Liver (tissue), 9 donors: ENCODE results near the gene ACSF2. TPM values are rescaled to one million over a fixed set of nuclear protein-coding genes. Genes with fewer than 3 reads are reported as not detected.

Experiments
- DNase-seq: peaks from one replicate; pipeline ENCODE4 v3.0.0-alpha.2; 2017; ENCODE audit warnings: low spot score
- H3K27ac ChIP-seq, 2 donors: one replicate each; pipeline ENCODE4 v1.7.0; 2013; ENCODE audit warnings: inconsistent platforms in 2 of 2, low read length in 2 of 2, control low read depth in 1 of 2, low read depth in 1 of 2, mild to moderate bottlenecking in 1 of 2
- H3K27me3 ChIP-seq, 4 donors: one replicate each; pipeline versions ENCODE4 v1.6.1 to v1.7.0; 2013; ENCODE audit warnings: low read length in 3 of 4, inconsistent platforms in 1 of 4, mild to moderate bottlenecking in 1 of 4, moderate library complexity in 1 of 4; ENCODE audit not compliant: control insufficient read depth in 4 of 4, insufficient read depth in 4 of 4
- H3K36me3 ChIP-seq, 4 donors: one replicate each; pipeline versions ENCODE4 v1.6.1 to v1.7.0; 2013; ENCODE audit warnings: low read length in 3 of 4, mild to moderate bottlenecking in 3 of 4, low read depth in 1 of 4, moderate library complexity in 1 of 4; ENCODE audit not compliant: control insufficient read depth in 4 of 4, insufficient read depth in 3 of 4
- H3K4me1 ChIP-seq, 4 donors: one replicate each; pipeline versions ENCODE4 v1.6.1 to v1.7.0; 2013; ENCODE audit warnings: low read length in 3 of 4, mild to moderate bottlenecking in 3 of 4, moderate library complexity in 1 of 4; ENCODE audit not compliant: control insufficient read depth in 4 of 4, insufficient read depth in 4 of 4
- H3K4me3 ChIP-seq, 3 donors: one replicate each; pipeline versions ENCODE4 v1.6.1 to v1.7.0; 2013; ENCODE audit warnings: low read length in 3 of 3, control low read depth in 1 of 3, low read depth in 1 of 3, mild to moderate bottlenecking in 1 of 3
- H3K9ac ChIP-seq, 2 donors: one replicate each; pipeline ENCODE4 v1.7.0; 2013; ENCODE audit warnings: low read length in 2 of 2, mild to moderate bottlenecking in 2 of 2, moderate library complexity in 2 of 2, control low read depth in 1 of 2, low read depth in 1 of 2
- H3K9me3 ChIP-seq, 4 donors: one replicate each; pipeline versions ENCODE4 v1.6.1 to v1.7.0; 2013; ENCODE audit warnings: low read length in 3 of 4; ENCODE audit not compliant: control insufficient read depth in 4 of 4
- ATF3 ChIP-seq: IDR thresholded peaks from 2 replicates; pipeline ENCODE4 v1.6.1; 2016; ENCODE audit warnings: antibody characterized with exemption
- CTCF ChIP-seq: fragments of 150-350 bp; IDR thresholded peaks from 2 replicates; pipeline ENCODE4 v1.5.1; 2017; ENCODE audit warnings: improper control_type of control experiment, low read depth, low read length; ENCODE audit not compliant: missing input control
- EGR1 ChIP-seq, 2 donors: IDR thresholded peaks; 2 replicates each; pipeline ENCODE4 v1.6.1; 2016 to 2018; ENCODE audit warnings: antibody characterized with exemption in 2 of 2, low read depth in 2 of 2
- FOXA1 ChIP-seq: IDR thresholded peaks from 2 replicates; pipeline ENCODE4 v1.6.1; 2016; ENCODE audit warnings: antibody characterized with exemption
- FOXA2 ChIP-seq: IDR thresholded peaks from 2 replicates; pipeline ENCODE4 v1.6.1; 2016; ENCODE audit warnings: antibody characterized with exemption
- GABPA ChIP-seq, 2 donors: IDR thresholded peaks in 1 of 2; conservative IDR thresholded peaks in 1 of 2; 2 replicates each; pipeline ENCODE4 v1.6.1; 2016; ENCODE audit warnings: antibody characterized with exemption in 2 of 2, mild to moderate bottlenecking in 1 of 2, moderate library complexity in 1 of 2
- HNF4A ChIP-seq, 2 donors: conservative IDR thresholded peaks; 2 replicates each; pipeline ENCODE4 v1.6.1; 2016; ENCODE audit warnings: antibody characterized with exemption in 2 of 2, mild to moderate bottlenecking in 2 of 2
- HNF4G ChIP-seq: IDR thresholded peaks from 2 replicates; pipeline ENCODE4 v1.6.1; 2016; ENCODE audit warnings: antibody characterized with exemption
- MAX ChIP-seq: IDR thresholded peaks from 2 replicates; pipeline ENCODE4 v1.6.1; 2016; ENCODE audit warnings: antibody characterized with exemption
- REST ChIP-seq: IDR thresholded peaks from 2 replicates; pipeline ENCODE4 v1.6.1; 2016; ENCODE audit warnings: antibody characterized with exemption, mild to moderate bottlenecking
- RXRA ChIP-seq, 2 donors: IDR thresholded peaks; 2 replicates each; pipeline ENCODE4 v1.6.1; 2017 to 2018; ENCODE audit warnings: antibody characterized with exemption in 2 of 2, mild to moderate bottlenecking in 1 of 2
- SP1 ChIP-seq: IDR thresholded peaks from 2 replicates; pipeline ENCODE4 v1.6.1; 2018; ENCODE audit warnings: antibody characterized with exemption, mild to moderate bottlenecking
- ZBTB33 ChIP-seq: IDR thresholded peaks from 2 replicates; pipeline ENCODE4 v1.6.1; 2016; ENCODE audit warnings: antibody characterized with exemption
- WGBS: extraction: QIAGEN DNeasy Blood & Tissue Kit; methylation state at CpG from one replicate; pipeline ENCODE4 v1.1.7; 2013; 5-methylcytosine and 5-hydroxymethylcytosine counted together
- polyA plus RNA-seq, 2 donors: library from polyadenylated mRNA; stranded (reverse) in 1 of 2; unstranded in 1 of 2; fragments of 200-250 nt in 1 of 2; fragments of >200 nt in 1 of 2; fragmentation: Nextera tagmentation in 1 of 2; extraction: Ambion mirVana in 1 of 2; gene quantifications; one replicate each; pipeline versions ENCODE4 v1.2.1 to v1.2.3, GENCODE V29; 2013 to 2015
- total RNA-seq, 2 donors: library from RNA; depleted of rRNA; stranded (reverse); fragments of >200 nt; gene quantifications; one replicate each; pipeline ENCODE4 v1.2.3, GENCODE V29; 2014
- donor health status: healthy.
- donor health status: healthy.
- donor health status: healthy.
- donor health status: healthy.
- donor health status: healthy.

ACSF2 gene
- total and polyA plus RNA-seq, 4 donors, result 18.9 to 34.3 (median 21.1) TPM

- no peak for TF ChIP-seq REST
Observed at GRCh38 chr17:50453901-50454300, 27.9 kb downstream of the ACSF2 start (continued).

- H3K4me1 ChIP-seq, result peaks cover 4 to 27% (median 13%) of the 10 kb centered on the region in 4 donors
- H3K36me3 ChIP-seq, result no peaks in the 10 kb centered on the region
- no peak overlapping the region for H3K27ac ChIP-seq
- 96% methylated on average over 4 of the region's 4 CpGs for WGBS
- TF ChIP-seq RXRA (IDR thresholded peaks at IDR 0.05) (no peak), HNF4A (conservative IDR thresholded peaks at IDR 0.05) (no peak), REST (no peak), HNF4G (no peak), SP1 (no peak), GABPA (IDR thresholded peaks at IDR 0.05 in 1 of 2, conservative IDR thresholded peaks at IDR 0.05 in 1 of 2) (no peak), EGR1 (IDR thresholded peaks at IDR 0.05; ENCODE audit: low read depth in 2 of 2) (no peak), MAX (no peak), ATF3 (no peak), FOXA1 (no peak), CTCF (no peak), ZBTB33 (no peak), FOXA2 (no peak)
- no peaks in the 10 kb centered on the region for H3K27me3 ChIP-seq
- DNase-seq, result no peak
- no peaks in the 10 kb centered on the region for H3K9me3 ChIP-seq
- H3K4me3 ChIP-seq, result no peak overlapping the region
- H3K9ac ChIP-seq, result no peak overlapping the region
Observed at GRCh38 chr17:50457621-50458020, 31.6 kb downstream of the ACSF2 start.
